Retinal pigment epithelial cell (primary cell): ENCODE data around the gene PODNL1.

Experiments
- DNase-seq: peaks from one replicate; pipeline ENCODE4 v3.0.0-alpha.2; 2010; ENCODE audit warnings: low read depth
- H3K4me3 ChIP-seq: 2 replicates; pipeline ENCODE4 v1.5.1; 2011; ENCODE audit warnings: mild to moderate bottlenecking, low read length, control low read depth, moderate library complexity
- TF ChIP-seq, protein P1 (sequence below): conservative IDR thresholded peaks from 2 replicates; pipeline ENCODE4 v1.5.1; 2011; ENCODE audit warnings: low read depth, low read length, control low read depth, inconsistent platforms

The PODNL1 gene

DNA sequence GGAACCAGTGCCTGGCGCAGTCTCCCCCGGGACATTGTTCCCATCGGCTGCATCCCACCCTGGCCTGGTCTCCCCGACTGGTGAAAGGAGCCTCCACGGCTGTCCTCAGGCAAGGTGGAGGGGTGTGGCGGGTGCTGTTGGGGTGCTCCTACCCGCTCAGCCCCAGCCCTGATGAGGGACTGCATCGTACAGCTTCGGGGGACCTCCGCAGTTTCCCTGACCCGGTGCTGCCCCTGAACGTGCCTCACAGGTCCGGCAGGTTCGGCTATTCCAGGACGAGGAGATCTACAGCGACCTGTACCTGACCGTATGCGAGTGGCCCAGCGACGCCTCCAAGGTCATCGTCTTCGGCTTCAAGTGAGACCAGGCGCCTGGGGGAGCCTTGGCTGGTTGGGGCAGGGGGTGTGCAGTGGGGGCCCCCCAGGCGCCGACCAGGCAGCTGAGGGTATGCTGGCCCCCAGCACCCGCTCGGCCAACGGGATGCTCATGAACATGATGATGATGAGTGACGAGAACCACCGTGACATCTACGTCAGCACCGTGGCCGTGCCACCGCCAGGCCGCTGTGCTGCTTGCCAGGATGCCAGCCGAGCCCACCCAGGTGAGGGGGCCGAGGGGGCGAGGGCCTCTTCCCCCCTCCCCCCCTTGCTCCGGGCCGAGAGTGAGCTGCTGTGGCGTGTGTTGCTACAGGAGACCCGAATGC, 17.6 kb upstream of the PODNL1 start:
- no peak for DNase-seq
- no peak overlapping the region for H3K4me3 ChIP-seq
- TF ChIP-seq, protein P1, sequence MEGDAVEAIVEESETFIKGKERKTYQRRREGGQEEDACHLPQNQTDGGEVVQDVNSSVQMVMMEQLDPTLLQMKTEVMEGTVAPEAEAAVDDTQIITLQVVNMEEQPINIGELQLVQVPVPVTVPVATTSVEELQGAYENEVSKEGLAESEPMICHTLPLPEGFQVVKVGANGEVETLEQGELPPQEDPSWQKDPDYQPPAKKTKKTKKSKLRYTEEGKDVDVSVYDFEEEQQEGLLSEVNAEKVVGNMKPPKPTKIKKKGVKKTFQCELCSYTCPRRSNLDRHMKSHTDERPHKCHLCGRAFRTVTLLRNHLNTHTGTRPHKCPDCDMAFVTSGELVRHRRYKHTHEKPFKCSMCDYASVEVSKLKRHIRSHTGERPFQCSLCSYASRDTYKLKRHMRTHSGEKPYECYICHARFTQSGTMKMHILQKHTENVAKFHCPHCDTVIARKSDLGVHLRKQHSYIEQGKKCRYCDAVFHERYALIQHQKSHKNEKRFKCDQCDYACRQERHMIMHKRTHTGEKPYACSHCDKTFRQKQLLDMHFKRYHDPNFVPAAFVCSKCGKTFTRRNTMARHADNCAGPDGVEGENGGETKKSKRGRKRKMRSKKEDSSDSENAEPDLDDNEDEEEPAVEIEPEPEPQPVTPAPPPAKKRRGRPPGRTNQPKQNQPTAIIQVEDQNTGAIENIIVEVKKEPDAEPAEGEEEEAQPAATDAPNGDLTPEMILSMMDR, result no peak

DNA sequence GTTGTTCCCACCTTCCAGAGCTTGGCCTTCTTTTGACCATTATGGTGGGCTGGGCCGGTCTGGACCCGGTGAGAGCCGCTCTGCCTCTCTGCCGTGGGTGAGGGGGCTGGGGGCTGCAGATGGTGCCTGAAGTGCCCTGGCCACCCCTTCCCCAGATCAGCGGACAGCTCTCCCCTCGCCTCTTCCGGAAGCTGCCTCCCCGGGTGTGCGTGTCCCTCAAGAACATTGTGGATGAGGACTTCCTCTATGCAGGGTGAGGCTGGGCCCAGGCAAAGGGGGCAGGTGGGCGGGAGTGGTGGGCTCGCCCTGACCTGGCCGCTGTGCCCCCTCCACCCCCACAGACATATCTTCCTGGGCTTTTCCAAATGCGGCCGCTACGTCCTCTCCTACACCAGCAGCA, 16.0 kb upstream of the PODNL1 start:
- no peak overlapping the region for H3K4me3 ChIP-seq
- TF ChIP-seq, protein P1, result no peak
- no peak for DNase-seq

DNA sequence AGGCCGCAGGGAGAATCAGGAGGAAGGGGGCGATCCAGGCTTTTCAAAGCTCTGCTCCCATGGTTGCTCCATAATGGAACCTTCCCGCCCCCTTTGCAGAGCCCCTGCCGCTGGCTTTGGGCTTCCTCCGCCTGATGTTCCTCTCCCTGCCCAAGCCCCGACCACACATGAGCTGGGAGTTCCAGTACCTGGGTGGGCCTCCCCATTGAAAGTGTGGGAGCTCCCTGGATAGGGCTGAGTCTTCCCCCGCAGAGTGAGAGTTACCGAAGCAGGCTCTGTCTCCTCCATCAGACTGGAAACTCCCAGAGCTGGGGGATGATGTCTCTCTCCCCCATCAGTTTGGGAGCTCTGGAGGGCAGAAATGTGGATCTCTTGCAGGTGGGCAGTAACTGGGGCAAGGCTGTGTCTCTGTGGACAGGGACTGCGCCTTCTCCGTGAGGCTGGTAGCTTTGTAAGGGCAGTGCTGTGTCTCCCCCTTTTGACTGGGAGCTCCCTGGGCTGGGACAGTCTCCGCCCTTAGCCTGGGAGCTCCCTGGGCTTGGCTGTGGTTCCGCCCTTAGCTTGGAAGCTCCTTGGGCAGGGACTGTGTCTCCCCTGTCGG, 14.8 kb upstream of the PODNL1 start:
- H3K4me3 ChIP-seq, result peak overlapping the region; percentile 77
- DNase-seq, result no peak
- TF ChIP-seq, protein P1, result peak; percentile 26

DNA sequence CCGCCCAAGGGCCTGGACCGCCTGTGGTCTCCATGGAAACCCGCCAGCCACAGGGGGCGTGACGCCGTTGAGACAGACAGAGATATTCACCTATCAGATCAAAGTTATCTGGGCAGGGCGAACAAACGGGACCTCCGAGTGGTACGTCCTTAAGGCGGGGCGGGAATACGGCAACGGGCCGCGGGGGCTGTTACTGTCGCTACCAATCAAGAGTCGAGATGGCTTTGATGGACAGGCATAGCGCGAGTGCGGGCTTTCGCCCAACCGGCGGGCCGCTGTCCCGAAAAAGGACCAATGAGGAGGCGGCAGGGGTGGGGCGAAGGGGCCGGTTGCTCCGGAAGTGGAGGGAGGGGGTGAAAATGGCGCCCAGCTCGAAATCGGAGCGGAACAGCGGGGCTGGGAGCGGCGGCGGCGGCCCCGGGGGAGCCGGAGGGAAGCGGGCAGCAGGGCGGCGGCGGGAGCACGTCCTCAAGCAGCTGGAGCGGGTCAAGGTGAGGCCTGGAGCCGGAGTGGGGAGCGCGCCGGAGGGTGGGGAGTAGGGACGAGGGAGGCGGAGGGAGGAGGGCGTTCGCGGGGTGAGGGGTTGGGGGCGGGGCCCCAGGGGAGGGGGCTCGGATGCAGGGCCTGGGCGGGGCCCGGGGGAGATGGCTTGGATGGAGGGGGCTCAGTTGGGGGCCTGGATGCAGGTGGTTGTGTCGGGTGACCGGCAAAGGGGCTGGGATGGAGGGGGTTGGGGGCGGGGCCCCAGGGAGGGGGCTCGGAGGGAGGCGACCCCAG, 14.1 kb upstream of the PODNL1 start, which contains the start of gene DCAF15:
Gene DCAF15, plus strand, starts transcription at position 356 of the 777 bp plus-strand sequence. Its CDS starts 4 bp downstream, at position 360.
- H3K4me3 ChIP-seq, result peak within 1 kb of the TSS; percentile 77
- peak; percentile 98 for DNase-seq
- TF ChIP-seq, protein P1, result no peak

DNA sequence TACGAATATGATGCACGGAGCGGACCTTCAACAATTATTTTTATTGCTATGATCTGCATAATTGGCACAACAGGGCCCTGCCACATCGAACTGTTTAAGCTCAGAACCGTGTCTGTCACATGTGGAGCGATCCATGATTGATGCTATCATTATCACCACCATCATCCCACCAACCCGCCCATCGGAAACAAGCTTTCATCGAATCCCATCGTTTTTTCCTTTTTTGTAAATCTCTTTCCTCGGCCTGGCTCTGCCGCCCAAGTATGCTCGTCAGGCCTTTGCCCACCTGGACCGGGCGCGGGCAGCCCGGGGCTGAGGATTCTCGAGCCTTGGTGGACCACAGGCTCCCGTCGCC, 13.6 kb upstream of the PODNL1 start:
- peak overlapping the region; percentile 58 for H3K4me3 ChIP-seq
- TF ChIP-seq, protein P1, result no peak
- no peak for DNase-seq

DNA sequence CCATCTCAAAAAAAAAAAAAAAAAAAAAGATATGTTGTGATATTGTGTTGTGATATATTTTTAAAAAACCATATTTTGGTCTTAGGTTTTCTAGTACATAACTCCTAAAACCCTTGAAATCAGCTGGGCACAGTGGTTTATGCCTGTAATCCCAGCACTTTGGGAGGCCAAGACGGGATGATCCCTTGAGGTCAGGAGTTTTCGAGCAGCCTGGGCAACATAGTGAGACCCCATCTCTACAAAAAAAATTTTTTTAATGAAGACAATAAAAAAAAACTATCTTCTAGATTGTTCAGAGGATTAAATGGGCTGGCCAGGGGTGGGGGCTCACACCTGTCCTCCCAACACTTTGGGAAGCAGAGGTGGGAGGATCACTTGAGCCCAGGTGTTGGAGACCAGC, 12.8 kb upstream of the PODNL1 start:
- TF ChIP-seq, protein P1, result no peak
- H3K4me3 ChIP-seq, result no peak overlapping the region
- DNase-seq, result no peak

DNA sequence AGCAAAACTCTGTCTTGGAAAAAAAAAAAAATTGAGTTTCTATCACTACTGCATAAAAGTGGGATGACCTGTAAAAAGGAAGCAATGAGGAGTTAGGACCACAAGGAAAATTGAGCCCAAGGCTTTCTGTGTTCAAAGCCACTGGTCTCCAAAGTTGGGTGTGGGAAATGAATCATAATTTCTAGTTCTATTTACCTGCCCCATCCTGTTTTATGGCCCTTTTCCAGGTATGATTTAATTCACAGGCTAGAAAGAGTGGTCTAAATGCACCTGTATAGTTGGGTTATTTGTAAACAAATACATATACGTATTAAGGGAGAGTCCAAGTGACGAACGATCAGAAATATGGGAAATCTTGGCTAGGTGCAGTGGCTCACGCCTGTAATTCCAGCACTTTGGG, 8.2 kb upstream of the PODNL1 start:
- TF ChIP-seq, protein P1, result no peak
- no peak overlapping the region for H3K4me3 ChIP-seq
- DNase-seq, result no peak
